Measurements from ENCODE around the gene ADAM8.

- TF ChIP-seq POLR2A (IDR thresholded peaks at IDR 0.05) (no peak), CTCF (IDR thresholded peaks at IDR 0.05) (no peak)
These were observed 19.0 kb upstream of the ADAM8 start for GRCh38 chr10:133295426-133296320.
